ENCODE data around the gene WDR41.

WDR41 gene

GRCh38 chr5:77428526-77428925 lies 63.6 kb downstream of the WDR41 start:
- H3K27ac ChIP-seq, result no peak overlapping the region
- TF ChIP-seq, protein P1, sequence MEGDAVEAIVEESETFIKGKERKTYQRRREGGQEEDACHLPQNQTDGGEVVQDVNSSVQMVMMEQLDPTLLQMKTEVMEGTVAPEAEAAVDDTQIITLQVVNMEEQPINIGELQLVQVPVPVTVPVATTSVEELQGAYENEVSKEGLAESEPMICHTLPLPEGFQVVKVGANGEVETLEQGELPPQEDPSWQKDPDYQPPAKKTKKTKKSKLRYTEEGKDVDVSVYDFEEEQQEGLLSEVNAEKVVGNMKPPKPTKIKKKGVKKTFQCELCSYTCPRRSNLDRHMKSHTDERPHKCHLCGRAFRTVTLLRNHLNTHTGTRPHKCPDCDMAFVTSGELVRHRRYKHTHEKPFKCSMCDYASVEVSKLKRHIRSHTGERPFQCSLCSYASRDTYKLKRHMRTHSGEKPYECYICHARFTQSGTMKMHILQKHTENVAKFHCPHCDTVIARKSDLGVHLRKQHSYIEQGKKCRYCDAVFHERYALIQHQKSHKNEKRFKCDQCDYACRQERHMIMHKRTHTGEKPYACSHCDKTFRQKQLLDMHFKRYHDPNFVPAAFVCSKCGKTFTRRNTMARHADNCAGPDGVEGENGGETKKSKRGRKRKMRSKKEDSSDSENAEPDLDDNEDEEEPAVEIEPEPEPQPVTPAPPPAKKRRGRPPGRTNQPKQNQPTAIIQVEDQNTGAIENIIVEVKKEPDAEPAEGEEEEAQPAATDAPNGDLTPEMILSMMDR (IDR thresholded peaks at IDR 0.05), result no peak
- no peak for TF ChIP-seq ZFX (IDR thresholded peaks at IDR 0.05; ENCODE audit: borderline replicate concordance)

DNA sequence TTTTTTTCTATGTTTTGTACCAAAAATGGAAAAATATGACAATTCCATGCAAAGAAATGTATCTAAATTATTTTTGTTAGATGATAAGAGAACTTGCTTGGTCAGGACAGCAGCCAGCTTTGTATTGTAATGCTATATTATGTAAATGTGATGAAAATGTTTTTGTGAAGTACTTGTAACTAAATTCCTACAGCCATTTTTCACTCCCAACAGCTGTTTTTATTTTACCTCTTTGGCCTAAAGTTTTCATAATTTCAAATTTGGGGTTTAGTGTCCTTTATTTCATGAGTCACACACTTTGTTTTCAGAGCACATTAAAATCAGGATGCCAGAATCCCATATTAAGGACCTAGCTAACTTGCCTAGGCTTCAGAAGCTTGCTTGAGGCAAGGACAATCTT lies 64.1 kb downstream of the WDR41 start:
- TF ChIP-seq ZFX (IDR thresholded peaks at IDR 0.05; ENCODE audit: borderline replicate concordance), result no peak
- TF ChIP-seq, protein P1 (IDR thresholded peaks at IDR 0.05), result no peak
- no peak overlapping the region for H3K27ac ChIP-seq

DNA sequence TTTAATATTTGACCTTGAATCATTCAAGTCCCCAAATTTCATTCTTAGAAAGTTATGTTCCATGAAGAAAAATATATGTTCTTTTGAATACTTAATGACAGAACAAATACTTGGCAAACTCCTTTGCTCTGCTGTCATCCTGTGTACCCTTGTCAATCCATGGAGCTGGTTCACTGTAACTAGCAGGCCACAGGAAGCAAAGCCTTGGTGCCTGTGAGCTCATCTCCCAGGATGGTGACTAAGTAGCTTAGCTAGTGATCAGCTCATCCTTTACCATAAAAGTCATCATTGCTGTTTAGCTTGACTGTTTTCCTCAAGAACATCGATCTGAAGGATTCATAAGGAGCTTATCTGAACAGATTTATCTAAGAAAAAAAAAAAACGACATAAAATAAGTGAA lies 65.4 kb downstream of the WDR41 start:
- TF ChIP-seq, protein P1 (IDR thresholded peaks at IDR 0.05), result no peak
- no peak for TF ChIP-seq ZFX (IDR thresholded peaks at IDR 0.05; ENCODE audit: borderline replicate concordance)
- H3K27ac ChIP-seq, result no peak overlapping the region

DNA sequence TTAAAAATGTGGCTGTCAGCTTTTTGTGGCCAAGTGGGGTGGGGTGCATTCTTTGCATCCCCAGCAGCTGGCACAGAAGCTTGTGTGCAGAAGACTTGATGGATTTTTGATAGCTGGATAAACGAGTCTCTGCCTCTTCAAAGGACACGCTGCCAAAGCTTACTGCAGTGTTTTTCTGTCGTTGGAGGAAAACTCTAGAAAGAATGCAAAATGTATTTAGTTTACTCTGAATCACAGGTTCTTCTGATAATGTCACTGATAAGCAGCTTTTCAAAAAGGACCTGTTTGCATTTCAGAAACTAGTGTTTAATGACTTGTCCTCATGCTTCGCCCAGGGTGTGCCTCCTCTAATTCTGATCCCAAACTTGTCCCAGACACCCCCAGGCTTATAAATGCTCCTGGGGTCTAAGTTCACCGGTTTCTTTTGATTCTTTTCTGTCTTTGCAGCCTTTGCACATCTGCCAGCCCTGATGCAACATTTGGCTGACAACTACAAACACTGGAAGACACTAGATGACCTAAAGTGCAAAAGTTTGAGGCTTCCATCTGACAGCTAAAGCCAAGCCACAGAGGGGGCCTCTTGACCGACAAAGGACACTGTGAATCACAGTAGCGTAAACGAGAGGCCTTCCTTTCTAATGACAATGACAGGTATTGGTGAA lies 66.0 kb downstream of the WDR41 start:
- H3K27ac ChIP-seq, result no peak overlapping the region
- TF ChIP-seq ZFX (IDR thresholded peaks at IDR 0.05; ENCODE audit: borderline replicate concordance), result no peak
- TF ChIP-seq, protein P1 (IDR thresholded peaks at IDR 0.05), result no peak

DNA sequence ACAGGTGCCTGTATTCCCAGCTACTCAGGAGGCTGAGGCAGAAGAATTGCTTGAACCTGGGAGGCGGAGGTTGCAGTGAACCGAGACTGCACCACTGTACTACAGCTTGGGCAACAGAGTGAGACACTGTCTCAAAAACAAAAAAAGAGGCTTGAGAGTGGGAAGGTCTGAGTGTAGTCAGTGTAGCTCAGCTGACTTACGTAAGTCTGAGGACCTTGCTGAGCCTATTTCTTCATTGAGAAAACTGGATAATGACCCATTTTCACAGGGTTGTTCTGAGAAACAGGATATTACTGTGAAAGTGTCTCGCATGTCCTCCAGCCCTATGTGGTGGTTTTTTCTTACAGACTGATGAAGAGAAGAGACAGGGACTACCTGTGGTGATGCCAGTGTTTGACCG lies 66.7 kb downstream of the WDR41 start:
- TF ChIP-seq, protein P1 (IDR thresholded peaks at IDR 0.05), result no peak
- no peak for TF ChIP-seq ZFX (IDR thresholded peaks at IDR 0.05; ENCODE audit: borderline replicate concordance)
- no peak overlapping the region for H3K27ac ChIP-seq

GRCh38 chr5:77424921-77425320 lies 67.2 kb downstream of the WDR41 start:
- TF ChIP-seq, protein P1 (IDR thresholded peaks at IDR 0.05), result no peak
- H3K27ac ChIP-seq, result no peak overlapping the region

GRCh38 chr5:77423022-77423750 lies 68.9 kb downstream of the WDR41 start:
- TF ChIP-seq ZFX (IDR thresholded peaks at IDR 0.05; ENCODE audit: borderline replicate concordance), result no peak
- TF ChIP-seq, protein P1 (IDR thresholded peaks at IDR 0.05), result no peak
- no peak overlapping the region for H3K27ac ChIP-seq

All from 22Rv1 (cell line).